ENCODE measurements around the gene SLC13A1. TPM values are rescaled to one million over a fixed set of nuclear protein-coding genes. Genes with fewer than 3 reads are reported as not detected.

The SLC13A1 gene
- polyA plus RNA-seq, 1 donor: 1.7 TPM

DNA sequence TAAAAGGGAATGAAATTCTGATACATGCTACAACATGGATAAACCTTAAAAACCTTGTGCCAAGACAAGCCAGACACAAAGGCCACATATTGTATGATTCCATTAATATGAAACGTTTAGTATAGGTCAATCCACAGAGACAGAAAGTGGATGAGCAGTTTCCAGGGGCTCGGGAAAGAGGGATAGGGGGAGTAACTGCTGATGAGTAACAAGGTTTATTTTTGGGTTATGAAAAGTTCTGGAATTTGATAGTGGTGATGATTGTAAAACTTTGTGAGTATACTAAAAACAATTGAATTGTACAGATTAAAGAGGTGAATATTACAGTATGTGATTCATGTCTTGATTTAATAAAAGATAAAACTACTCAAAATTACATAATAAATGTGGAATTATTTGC is 19.1 kb upstream of the SLC13A1 start:
- 100% methylated on average over 1 of the region's 2 CpGs for WGBS (ENCODE audit: insufficient coverage, low lambda C conversion rate)

GRCh38 chr7:123216825-123217224 is 17.1 kb upstream of the SLC13A1 start:
- Histone ChIP-seq H3K4me1 (ENCODE audit: control insufficient read depth, insufficient read depth, low read length) (no peaks in the 10 kb centered on the region), H3K36me3 (ENCODE audit: control insufficient read depth, insufficient read depth, low read length) (no peaks in the 10 kb centered on the region), H3K27me3 (ENCODE audit: control insufficient read depth, insufficient read depth, low read length) (no peaks in the 10 kb centered on the region), H3K27ac (ENCODE audit: low read length) (no peak overlapping the region), H3K9me3 (ENCODE audit: control insufficient read depth, low read depth, low read length) (peaks cover 5% of the 10 kb centered on the region), H3K4me3 (ENCODE audit: low read length) (no peak overlapping the region)
- DNase-seq: no peak
- no CpG with 5 or more reads among the region's 1 CpG for whole genome bisulfite sequencing (ENCODE audit: insufficient coverage, low lambda C conversion rate)

More for the DNA sequence above, 19.1 kb upstream of the SLC13A1 start:
- no peaks in the 10 kb centered on the region for H3K4me1 ChIP-seq (ENCODE audit: control insufficient read depth, insufficient read depth, low read length)
- no peaks in the 10 kb centered on the region for H3K27me3 ChIP-seq (ENCODE audit: control insufficient read depth, insufficient read depth, low read length)
- peaks cover 5% of the 10 kb centered on the region for H3K9me3 ChIP-seq (ENCODE audit: control insufficient read depth, low read depth, low read length)
- H3K36me3 ChIP-seq (ENCODE audit: control insufficient read depth, insufficient read depth, low read length): no peaks in the 10 kb centered on the region
- no peak for DNase-seq
- H3K27ac ChIP-seq (ENCODE audit: low read length): no peak overlapping the region
- no peak overlapping the region for H3K4me3 ChIP-seq (ENCODE audit: low read length)

DNA sequence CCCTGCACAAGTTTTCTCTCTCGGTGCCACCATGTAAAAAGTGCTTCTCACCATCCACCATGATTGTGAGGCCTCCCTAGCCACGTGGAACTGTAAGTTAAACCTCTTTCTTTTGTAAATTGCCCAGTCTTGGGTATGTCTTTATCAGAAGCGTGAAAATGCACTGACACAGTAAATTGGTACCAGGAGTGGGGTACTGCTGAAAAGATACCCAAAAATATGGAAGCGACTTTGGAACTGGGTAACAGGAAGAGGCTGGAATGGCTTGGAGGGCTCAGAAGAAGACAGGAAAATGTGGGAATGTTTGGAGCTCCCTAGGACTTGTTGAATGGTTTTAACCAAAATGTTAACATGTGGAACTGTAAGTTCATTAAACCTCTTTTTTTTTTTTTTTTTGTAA is 15.6 kb upstream of the SLC13A1 start:
- H3K27me3 ChIP-seq (ENCODE audit: control insufficient read depth, insufficient read depth, low read length): no peaks in the 10 kb centered on the region
- no peak for DNase-seq
- H3K27ac ChIP-seq (ENCODE audit: low read length): no peak overlapping the region
- H3K4me1 ChIP-seq (ENCODE audit: control insufficient read depth, insufficient read depth, low read length): peaks cover 3% of the 10 kb centered on the region
- WGBS (ENCODE audit: insufficient coverage, low lambda C conversion rate): no CpG with 5 or more reads among the region's 4 CpGs
- H3K36me3 ChIP-seq (ENCODE audit: control insufficient read depth, insufficient read depth, low read length): no peaks in the 10 kb centered on the region
- H3K9me3 ChIP-seq (ENCODE audit: control insufficient read depth, low read depth, low read length): peaks cover 5% of the 10 kb centered on the region
- no peak overlapping the region for H3K4me3 ChIP-seq (ENCODE audit: low read length)

GRCh38 chr7:123211545-123211944 is 11.8 kb upstream of the SLC13A1 start:
- Histone ChIP-seq H3K4me1 (ENCODE audit: control insufficient read depth, insufficient read depth, low read length) (peaks cover 16% of the 10 kb centered on the region), H3K27ac (ENCODE audit: low read length) (peak overlapping the region; percentile 1), H3K9me3 (ENCODE audit: control insufficient read depth, low read depth, low read length) (peaks cover 5% of the 10 kb centered on the region), H3K27me3 (ENCODE audit: control insufficient read depth, insufficient read depth, low read length) (no peaks in the 10 kb centered on the region), H3K4me3 (ENCODE audit: low read length) (no peak overlapping the region), H3K36me3 (ENCODE audit: control insufficient read depth, insufficient read depth, low read length) (no peaks in the 10 kb centered on the region)
- no CpG with 5 or more reads among the region's 2 CpGs for WGBS (ENCODE audit: insufficient coverage, low lambda C conversion rate)
- no peak for DNase-seq

- peak overlapping the region; percentile 1 for H3K27ac ChIP-seq (ENCODE audit: low read length)
- H3K9me3 ChIP-seq (ENCODE audit: control insufficient read depth, low read depth, low read length): peaks cover 5% of the 10 kb centered on the region
- DNase-seq: no peak
- no CpG with 5 or more reads among the region's 5 CpGs for WGBS (ENCODE audit: insufficient coverage, low lambda C conversion rate)
- no peak overlapping the region for H3K4me3 ChIP-seq (ENCODE audit: low read length)
- H3K36me3 ChIP-seq (ENCODE audit: control insufficient read depth, insufficient read depth, low read length): no peaks in the 10 kb centered on the region
- no peaks in the 10 kb centered on the region for H3K27me3 ChIP-seq (ENCODE audit: control insufficient read depth, insufficient read depth, low read length)
- H3K4me1 ChIP-seq (ENCODE audit: control insufficient read depth, insufficient read depth, low read length): peaks cover 16% of the 10 kb centered on the region
Observed at GRCh38 chr7:123210986-123211385, 11.2 kb upstream of the SLC13A1 start.

GRCh38 chr7:123209786-123210185 is 10.0 kb upstream of the SLC13A1 start:
- DNase-seq: peak; percentile 88 to 92
- Histone ChIP-seq H3K27ac (ENCODE audit: low read length) (peak overlapping the region; percentile 78), H3K9me3 (ENCODE audit: control insufficient read depth, low read depth, low read length) (no peaks in the 10 kb centered on the region), H3K4me3 (ENCODE audit: low read length) (no peak overlapping the region), H3K27me3 (ENCODE audit: control insufficient read depth, insufficient read depth, low read length) (no peaks in the 10 kb centered on the region), H3K4me1 (ENCODE audit: control insufficient read depth, insufficient read depth, low read length) (peaks cover 16% of the 10 kb centered on the region), H3K36me3 (ENCODE audit: control insufficient read depth, insufficient read depth, low read length) (no peaks in the 10 kb centered on the region)
- no CpG with 5 or more reads among the region's 3 CpGs for WGBS (ENCODE audit: insufficient coverage, low lambda C conversion rate)

- Histone ChIP-seq H3K27ac (ENCODE audit: low read length) (peak overlapping the region; percentile 78), H3K36me3 (ENCODE audit: control insufficient read depth, insufficient read depth, low read length) (no peaks in the 10 kb centered on the region), H3K27me3 (ENCODE audit: control insufficient read depth, insufficient read depth, low read length) (no peaks in the 10 kb centered on the region), H3K4me1 (ENCODE audit: control insufficient read depth, insufficient read depth, low read length) (peaks cover 16% of the 10 kb centered on the region), H3K9me3 (ENCODE audit: control insufficient read depth, low read depth, low read length) (no peaks in the 10 kb centered on the region), H3K4me3 (ENCODE audit: low read length) (no peak overlapping the region)
- WGBS (ENCODE audit: insufficient coverage, low lambda C conversion rate): 88% methylated on average over 2 of the region's 3 CpGs
- peak in 1 of 2 donors; percentile 43 for DNase-seq
Observed at GRCh38 chr7:123208793-123209192, 9.0 kb upstream of the SLC13A1 start.

DNA sequence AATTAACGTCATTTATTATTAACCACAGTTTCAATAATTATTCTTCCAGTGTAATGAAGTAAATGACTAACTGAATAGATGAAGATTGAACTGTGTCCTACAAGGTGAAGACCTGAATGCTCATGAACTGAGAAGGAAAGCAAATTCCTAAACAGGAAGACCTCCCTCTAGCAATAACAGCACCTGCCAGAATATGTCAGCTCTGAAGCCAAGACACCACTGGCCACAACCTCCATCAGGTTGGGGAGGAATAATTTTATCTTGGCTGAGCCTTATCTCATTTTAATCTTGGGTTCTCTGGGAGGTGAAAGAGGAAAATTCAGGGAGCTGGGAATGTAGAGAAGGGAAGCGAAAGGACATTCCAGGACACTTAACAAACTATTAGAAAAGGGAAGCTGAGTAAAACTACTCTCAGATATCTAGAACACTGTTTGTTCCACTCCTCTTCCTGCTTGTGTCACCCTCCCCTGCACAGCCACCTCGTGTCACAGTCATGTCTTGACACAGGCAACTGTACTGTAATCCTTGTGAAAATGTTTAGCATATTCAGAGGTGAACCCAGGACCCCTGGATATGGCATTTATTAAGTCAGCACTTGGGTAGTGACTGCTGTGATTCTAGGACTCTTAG is 4.6 kb upstream of the SLC13A1 start:
- Histone ChIP-seq H3K27ac (ENCODE audit: low read length) (peak overlapping the region; percentile 17), H3K27me3 (ENCODE audit: control insufficient read depth, insufficient read depth, low read length) (no peaks in the 10 kb centered on the region), H3K4me1 (ENCODE audit: control insufficient read depth, insufficient read depth, low read length) (peaks cover 11% of the 10 kb centered on the region), H3K4me3 (ENCODE audit: low read length) (no peak overlapping the region), H3K36me3 (ENCODE audit: control insufficient read depth, insufficient read depth, low read length) (no peaks in the 10 kb centered on the region), H3K9me3 (ENCODE audit: control insufficient read depth, low read depth, low read length) (no peaks in the 10 kb centered on the region)
- WGBS (ENCODE audit: insufficient coverage, low lambda C conversion rate): 100% methylated on average over 2 of the region's 3 CpGs
- DNase-seq: peak in 1 of 2 donors; percentile 10

GRCh38 chr7:123201901-123202300 is 2.1 kb upstream of the SLC13A1 start:
- no peak for DNase-seq
- no peaks in the 10 kb centered on the region for H3K9me3 ChIP-seq (ENCODE audit: control insufficient read depth, low read depth, low read length)
- 82% methylated on average over 1 of the region's 3 CpGs for WGBS (ENCODE audit: insufficient coverage, low lambda C conversion rate)

DNA sequence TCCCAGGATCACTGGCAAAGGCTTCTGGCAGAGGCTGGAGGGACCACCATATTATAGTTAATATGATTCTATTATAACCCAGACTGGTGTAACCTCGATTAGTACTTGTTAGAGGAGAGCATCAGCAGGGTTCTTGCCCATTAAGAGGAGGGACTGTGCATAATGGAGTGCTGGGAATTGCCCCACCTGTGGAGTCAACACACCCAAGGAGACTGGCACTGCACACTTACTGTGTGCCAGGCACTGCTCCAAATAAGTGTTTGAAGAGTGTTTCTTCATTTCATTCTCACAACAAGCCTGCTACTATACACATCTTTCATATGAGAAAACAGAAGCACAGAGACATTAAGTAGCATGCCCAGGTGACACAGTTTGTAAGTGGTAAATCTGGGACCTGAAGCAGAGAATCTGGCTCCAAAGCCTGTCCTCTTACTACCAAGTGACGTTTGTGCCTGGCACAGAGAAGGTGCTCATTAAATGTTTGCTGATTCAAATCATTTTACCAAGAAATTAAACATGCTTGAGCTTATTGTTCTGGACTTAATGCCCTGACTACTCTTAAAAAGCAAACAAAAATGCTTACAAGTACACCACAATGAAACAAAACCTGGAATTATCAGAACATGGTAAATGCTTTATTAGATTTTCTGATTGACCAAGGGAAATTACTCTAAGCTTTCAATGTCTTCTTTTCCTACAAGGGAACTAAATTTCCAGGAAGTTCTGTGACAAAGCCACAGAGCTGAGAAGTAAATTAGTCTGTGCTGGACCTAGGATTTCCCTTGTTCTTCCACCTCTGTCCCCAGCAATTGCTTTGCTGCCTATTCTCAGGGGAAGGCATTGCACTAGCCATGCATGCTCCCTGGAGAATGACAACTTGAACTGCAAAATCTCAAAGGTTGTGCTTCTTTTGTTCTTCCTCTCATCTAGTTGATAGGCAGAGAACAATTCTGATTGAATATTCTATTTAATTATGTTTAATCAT is 809 bp downstream of the SLC13A1 start:
- peak in 1 of 2 donors; percentile 30 for DNase-seq

More at GRCh38 chr7:123201901-123202300, 2.1 kb upstream of the SLC13A1 start:
- Histone ChIP-seq H3K36me3 (ENCODE audit: control insufficient read depth, insufficient read depth, low read length) (no peaks in the 10 kb centered on the region), H3K4me1 (ENCODE audit: control insufficient read depth, insufficient read depth, low read length) (peaks cover 6% of the 10 kb centered on the region), H3K4me3 (ENCODE audit: low read length) (no peak overlapping the region), H3K27me3 (ENCODE audit: control insufficient read depth, insufficient read depth, low read length) (no peaks in the 10 kb centered on the region), H3K27ac (ENCODE audit: low read length) (no peak overlapping the region)

More for the DNA sequence above, 809 bp downstream of the SLC13A1 start:
- no CpG with 5 or more reads among the region's 2 CpGs for WGBS (ENCODE audit: insufficient coverage, low lambda C conversion rate)
- Histone ChIP-seq H3K27me3 (ENCODE audit: control insufficient read depth, insufficient read depth, low read length) (no peaks in the 10 kb centered on the region), H3K4me3 (ENCODE audit: low read length) (peak overlapping the region; percentile 46), H3K4me1 (ENCODE audit: control insufficient read depth, insufficient read depth, low read length) (peaks cover 6% of the 10 kb centered on the region), H3K9me3 (ENCODE audit: control insufficient read depth, low read depth, low read length) (no peaks in the 10 kb centered on the region), H3K27ac (ENCODE audit: low read length) (peak overlapping the region; percentile 58), H3K36me3 (ENCODE audit: control insufficient read depth, insufficient read depth, low read length) (no peaks in the 10 kb centered on the region)
